Epithelial cell of proximal tubule (primary cell): Measurements from ENCODE around the gene OTOG. TPM values are rescaled to one million over a fixed set of nuclear protein-coding genes. Genes with fewer than 3 reads are reported as not detected.

ENCODE experiments used
- DNase-seq: peaks from one replicate; pipeline ENCODE4 v3.0.0-alpha.2; 2011; ENCODE audit warnings: low read depth
- H3K4me3 ChIP-seq: 2 replicates; pipeline ENCODE4 v1.5.1; 2011; ENCODE audit warnings: low read depth, mild to moderate bottlenecking, low read length
- total RNA-seq: library from RNA; depleted of rRNA; stranded (reverse); fragments of >200 nt; gene quantifications from 2 replicates; pipeline ENCODE4 v1.2.3, GENCODE V29; 2015
- TF ChIP-seq, protein P1 (sequence below): conservative IDR thresholded peaks from 2 replicates; pipeline ENCODE4 v1.5.1; 2012; ENCODE audit warnings: low read depth, mild to moderate bottlenecking, low read length

The OTOG gene
- total RNA-seq, 1 donor from 2014 or later: not detected

DNA sequence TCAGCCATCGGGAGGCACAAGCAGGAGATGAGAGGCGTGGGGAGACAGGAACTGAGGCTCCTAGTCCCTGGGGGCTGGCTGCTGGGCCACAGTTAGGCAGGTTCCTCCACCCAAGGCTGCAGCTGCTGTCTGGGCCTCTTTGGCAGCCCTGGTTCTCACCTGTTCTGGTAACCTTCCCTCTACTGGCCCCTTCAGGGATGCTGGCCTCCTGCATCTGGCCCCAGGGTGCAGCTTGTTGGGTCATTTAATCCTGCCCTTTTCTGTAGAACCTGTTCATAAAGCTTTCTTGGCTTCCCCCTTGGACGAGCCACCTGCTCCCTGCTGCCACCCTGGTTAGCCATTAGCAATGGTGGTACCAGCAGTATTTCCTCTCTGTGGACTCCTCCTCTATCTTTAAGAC, 8.3 kb upstream of the OTOG start:
- DNase-seq: no peak
- no peak overlapping the region for H3K4me3 ChIP-seq
- TF ChIP-seq, protein P1, sequence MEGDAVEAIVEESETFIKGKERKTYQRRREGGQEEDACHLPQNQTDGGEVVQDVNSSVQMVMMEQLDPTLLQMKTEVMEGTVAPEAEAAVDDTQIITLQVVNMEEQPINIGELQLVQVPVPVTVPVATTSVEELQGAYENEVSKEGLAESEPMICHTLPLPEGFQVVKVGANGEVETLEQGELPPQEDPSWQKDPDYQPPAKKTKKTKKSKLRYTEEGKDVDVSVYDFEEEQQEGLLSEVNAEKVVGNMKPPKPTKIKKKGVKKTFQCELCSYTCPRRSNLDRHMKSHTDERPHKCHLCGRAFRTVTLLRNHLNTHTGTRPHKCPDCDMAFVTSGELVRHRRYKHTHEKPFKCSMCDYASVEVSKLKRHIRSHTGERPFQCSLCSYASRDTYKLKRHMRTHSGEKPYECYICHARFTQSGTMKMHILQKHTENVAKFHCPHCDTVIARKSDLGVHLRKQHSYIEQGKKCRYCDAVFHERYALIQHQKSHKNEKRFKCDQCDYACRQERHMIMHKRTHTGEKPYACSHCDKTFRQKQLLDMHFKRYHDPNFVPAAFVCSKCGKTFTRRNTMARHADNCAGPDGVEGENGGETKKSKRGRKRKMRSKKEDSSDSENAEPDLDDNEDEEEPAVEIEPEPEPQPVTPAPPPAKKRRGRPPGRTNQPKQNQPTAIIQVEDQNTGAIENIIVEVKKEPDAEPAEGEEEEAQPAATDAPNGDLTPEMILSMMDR: no peak

DNA sequence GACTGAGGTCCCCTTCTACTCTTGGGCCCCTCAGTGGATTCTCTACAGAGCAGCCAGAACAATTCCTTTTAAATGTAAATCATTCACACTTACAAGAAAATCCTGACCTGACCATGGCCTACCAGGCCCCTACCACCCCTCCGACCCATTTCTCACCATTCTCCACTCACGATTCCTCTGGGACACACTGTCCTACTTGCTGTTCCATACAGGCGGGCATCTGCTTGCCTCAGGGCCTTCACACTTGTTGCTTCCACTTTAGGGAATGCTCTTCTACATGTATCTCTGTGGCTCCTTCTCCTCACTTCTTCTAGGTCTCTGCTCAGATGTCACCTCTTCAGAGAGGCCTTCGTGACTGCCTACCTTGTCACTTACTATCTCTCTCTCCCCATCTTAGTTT, 6.3 kb upstream of the OTOG start:
- TF ChIP-seq, protein P1: no peak

DNA sequence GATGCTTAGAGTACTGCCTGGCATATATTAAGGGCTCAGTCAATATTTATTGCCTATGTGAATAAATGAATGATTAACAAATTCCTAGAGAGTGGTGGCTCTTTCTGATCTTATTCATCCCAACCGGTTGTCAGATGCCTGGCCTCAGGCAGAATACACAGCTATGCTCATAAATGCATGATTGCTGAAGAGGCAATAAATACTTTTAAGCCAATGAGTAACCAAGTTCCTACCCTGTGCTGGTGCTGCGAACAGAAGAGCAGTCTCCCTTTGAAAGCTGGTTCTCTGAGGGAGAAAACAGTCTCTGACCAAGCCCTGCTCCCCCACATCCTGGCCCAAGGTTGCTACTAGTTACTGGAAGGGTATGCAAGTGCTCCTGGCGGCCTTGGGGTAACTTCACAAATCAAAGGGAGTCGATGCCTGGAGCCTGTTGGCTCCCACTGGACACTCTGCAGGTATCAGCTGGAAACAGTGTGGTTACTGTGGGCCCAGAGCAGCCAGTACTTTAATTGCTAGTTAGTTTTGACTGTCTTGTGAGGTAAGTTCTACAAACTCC, 5.7 kb upstream of the OTOG start:
- H3K4me3 ChIP-seq: peak overlapping the region; percentile 89
- TF ChIP-seq, protein P1: no peak
- peak; percentile 48 for DNase-seq

More for the DNA sequence above, 6.3 kb upstream of the OTOG start:
- DNase-seq: no peak
- no peak overlapping the region for H3K4me3 ChIP-seq

DNA sequence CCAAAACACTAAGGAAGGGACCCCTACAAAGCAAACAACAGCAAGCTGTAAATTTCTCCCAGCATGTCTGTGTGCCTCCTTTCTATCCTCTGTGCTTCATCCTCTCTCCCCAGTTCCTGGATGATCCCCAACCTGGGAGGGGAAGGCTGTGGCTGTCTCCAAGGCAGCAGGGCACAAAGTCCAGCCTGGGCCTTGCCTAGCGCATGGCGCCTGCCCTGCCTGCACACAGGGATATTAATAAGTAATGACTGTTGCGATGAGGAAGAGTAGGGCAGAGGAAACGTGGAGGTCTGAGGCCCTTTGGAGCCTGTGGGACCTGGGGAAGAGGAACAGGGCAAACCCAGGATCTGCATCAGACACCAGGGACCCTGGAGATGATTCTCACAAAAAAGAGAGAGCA, 4.8 kb upstream of the OTOG start:
- H3K4me3 ChIP-seq: peak overlapping the region; percentile 89
- no peak for DNase-seq
- TF ChIP-seq, protein P1: no peak

DNA sequence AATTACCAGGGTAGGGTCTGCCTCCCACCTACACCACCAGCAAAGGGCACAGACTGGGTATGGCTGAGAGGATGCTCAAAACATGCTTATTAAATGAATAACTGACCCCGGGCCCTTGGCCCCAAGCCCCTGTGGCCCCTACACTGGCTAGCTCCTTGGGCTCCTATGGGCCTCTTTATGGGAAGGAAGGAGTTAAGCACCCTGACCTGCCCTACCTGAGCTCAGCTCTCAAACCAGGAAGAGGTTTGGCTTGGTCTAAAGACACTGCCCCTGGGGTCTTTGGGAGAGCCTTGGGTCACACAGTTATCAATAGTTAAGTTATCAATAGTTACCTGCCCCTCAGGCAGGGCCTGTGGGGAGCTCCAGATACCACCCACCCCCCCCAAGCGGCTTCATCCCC, 4.0 kb upstream of the OTOG start:
- DNase-seq: no peak
- peak overlapping the region; percentile 89 for H3K4me3 ChIP-seq
- TF ChIP-seq, protein P1: no peak

DNA sequence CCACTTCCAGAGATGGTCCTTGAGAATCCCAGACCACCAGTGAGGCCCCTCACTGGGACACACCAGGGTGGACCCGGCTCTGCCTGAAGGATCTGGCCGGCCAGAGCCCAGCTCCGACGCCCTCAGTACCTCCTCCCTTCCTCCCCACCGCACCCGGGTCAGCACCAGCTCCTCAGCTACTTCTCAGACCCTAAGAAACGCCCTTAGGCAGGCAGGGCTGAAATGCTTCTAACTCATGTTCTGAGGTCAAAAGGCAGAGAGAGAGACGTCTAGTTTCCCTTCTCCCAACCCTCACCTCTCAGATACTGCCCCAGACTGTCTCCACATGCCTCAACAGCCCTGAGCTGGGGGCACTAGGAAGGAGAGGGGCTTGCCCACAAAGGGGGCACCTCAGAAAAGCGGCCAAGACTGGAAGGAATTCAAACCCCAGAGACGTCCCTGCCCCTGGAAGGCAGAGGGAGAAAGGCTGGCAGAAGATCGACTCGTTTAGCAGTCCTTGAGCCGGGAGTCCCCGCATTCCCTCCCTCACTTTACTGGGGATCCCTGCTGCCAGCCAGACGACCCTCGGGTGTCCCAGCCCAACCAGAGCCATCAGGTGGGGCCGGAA, 3.4 kb upstream of the OTOG start:
- TF ChIP-seq, protein P1: no peak
- peak overlapping the region; percentile 89 for H3K4me3 ChIP-seq
- no peak for DNase-seq

DNA sequence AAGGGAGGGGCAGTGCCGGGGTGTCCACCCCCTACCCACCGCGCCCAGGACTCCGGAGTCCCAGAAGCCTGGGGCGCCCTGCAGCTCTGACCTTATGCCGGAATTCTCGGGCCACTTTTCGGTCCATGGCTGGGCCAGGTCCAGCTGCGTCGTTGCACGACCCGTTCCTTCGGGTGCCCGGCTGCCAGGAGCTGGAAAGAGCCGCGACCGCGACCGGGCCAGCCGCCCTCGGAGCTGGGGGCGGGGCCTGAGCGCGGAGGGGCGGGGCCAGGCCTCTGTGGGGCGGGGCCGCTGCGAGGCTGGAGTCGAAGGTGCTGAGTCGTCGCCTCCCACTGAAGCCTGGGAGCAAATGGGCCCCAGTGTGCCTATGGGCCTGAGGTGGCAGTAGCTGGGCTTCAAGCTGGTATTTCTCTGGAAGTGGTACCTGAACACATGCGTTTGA, 2.9 kb upstream of the OTOG start, which contains the start of gene USH1C:
USH1C (minus strand) TSS at position 236 of the 442 bp plus-strand sequence; CDS start at position 127, 109 bp downstream.
- peak within 1 kb of the TSS; percentile 89 for H3K4me3 ChIP-seq
- DNase-seq: no peak
- TF ChIP-seq, protein P1: no peak
